HAP-1 (cell line): ENCODE results near the gene MBOAT2.
"Not testable (repeated sequence)": the region's sequence is repeated elsewhere in the genome, so short reads cannot be mapped to it uniquely, and the experiment has no call there.

Source experiments
- DNase-seq, 2 experiments: peaks; one replicate each; pipeline ENCODE4 v3.0.0-alpha.2; 2016 to 2020; ENCODE audit warnings: low spot score in 2 of 2
- H3K27me3 ChIP-seq: fragments of 250-450 bp; sonication (Bioruptor Pico); 2 replicates; pipeline ENCODE4 v1.5.1; 2020; ENCODE audit warnings: low read depth, mild to moderate bottlenecking, moderate library complexity
- H3K36me3 ChIP-seq: fragments of 250-450 bp; sonication (Bioruptor Pico); replicated peaks from 2 replicates; pipeline ENCODE4 v1.5.1; 2020; ENCODE audit warnings: mild to moderate bottlenecking
- H3K4me1 ChIP-seq: fragments of 250-450 bp; sonication (Bioruptor Pico); 2 replicates; pipeline ENCODE4 v1.5.1; 2020; ENCODE audit warnings: mild to moderate bottlenecking
- H3K4me3 ChIP-seq: fragments of 250-450 bp; sonication (Bioruptor Pico); 2 replicates; pipeline ENCODE4 v1.5.1; 2020; ENCODE audit warnings: mild to moderate bottlenecking, moderate library complexity
- H3K9me3 ChIP-seq: fragments of 250-450 bp; sonication (Bioruptor Pico); 2 replicates; pipeline ENCODE4 v1.5.1; 2020; ENCODE audit warnings: mild to moderate bottlenecking, moderate library complexity
- in situ Hi-C: fragments of 300-500 bp; cut with MboI; formaldehyde crosslinking; loops from 3 replicates; pipeline ENCODE4 v1.14.3; 2020; ENCODE audit warnings: low sequenced_read_pairs, inconsistent platforms, mixed read lengths

Gene MBOAT2

GRCh38 chr2:8976442-8977259, 26.8 kb downstream of the MBOAT2 start:
- no peak for DNase-seq
- H3K4me1 ChIP-seq = no peaks in the 10 kb centered on the region
- H3K9me3 ChIP-seq = no peaks in the 10 kb centered on the region
- no peak overlapping the region for H3K4me3 ChIP-seq
- H3K36me3 ChIP-seq = no peaks in the 10 kb centered on the region
- H3K27me3 ChIP-seq = no peaks in the 10 kb centered on the region
- in situ Hi-C loops = no loop called here

- in situ Hi-C loops = no loop called here
- no peak for DNase-seq
- H3K36me3 ChIP-seq = no peaks in the 10 kb centered on the region
- no peaks in the 10 kb centered on the region for H3K4me1 ChIP-seq
- no peaks in the 10 kb centered on the region for H3K9me3 ChIP-seq
- H3K4me3 ChIP-seq = no peak overlapping the region
- H3K27me3 ChIP-seq = no peaks in the 10 kb centered on the region
Observed at GRCh38 chr2:8974016-8974415, 29.5 kb downstream of the MBOAT2 start.

- H3K36me3 ChIP-seq, DNase-seq, H3K4me3 ChIP-seq, H3K4me1 ChIP-seq, H3K27me3 ChIP-seq, in situ Hi-C loops, H3K9me3 ChIP-seq: not testable (repeated sequence)
Observed at GRCh38 chr2:8973017-8973416, 30.5 kb downstream of the MBOAT2 start.

- DNase-seq, H3K36me3 ChIP-seq, H3K4me3 ChIP-seq, H3K27me3 ChIP-seq, H3K4me1 ChIP-seq, in situ Hi-C loops, H3K9me3 ChIP-seq: not testable (repeated sequence)
Observed at GRCh38 chr2:8972535-8972934, 30.9 kb downstream of the MBOAT2 start.

GRCh38 chr2:8969348-8969747, 34.1 kb downstream of the MBOAT2 start:
- H3K4me1 ChIP-seq, H3K36me3 ChIP-seq, H3K9me3 ChIP-seq, in situ Hi-C loops, H3K4me3 ChIP-seq, DNase-seq, H3K27me3 ChIP-seq: not testable (repeated sequence)

GRCh38 chr2:8966123-8966908, 37.2 kb downstream of the MBOAT2 start:
- in situ Hi-C loops = no loop called here
- Histone ChIP-seq H3K4me3 (no peak overlapping the region), H3K9me3 (no peaks in the 10 kb centered on the region)

GRCh38 chr2:8965216-8965969, 38.1 kb downstream of the MBOAT2 start:
- Histone ChIP-seq H3K4me3 (no peak overlapping the region), H3K9me3 (no peaks in the 10 kb centered on the region), H3K27me3 (no peaks in the 10 kb centered on the region), H3K36me3 (no peaks in the 10 kb centered on the region), H3K4me1 (no peaks in the 10 kb centered on the region)
- no peak for DNase-seq
- in situ Hi-C loops = no loop called here

More at GRCh38 chr2:8966123-8966908, 37.2 kb downstream of the MBOAT2 start:
- Histone ChIP-seq H3K27me3 (no peaks in the 10 kb centered on the region), H3K4me1 (no peaks in the 10 kb centered on the region), H3K36me3 (no peaks in the 10 kb centered on the region)
- no peak for DNase-seq

GRCh38 chr2:8962890-8963289, 40.6 kb downstream of the MBOAT2 start:
- no peaks in the 10 kb centered on the region for H3K4me1 ChIP-seq
- no peak overlapping the region for H3K4me3 ChIP-seq
- H3K9me3 ChIP-seq = no peaks in the 10 kb centered on the region
- in situ Hi-C loops = no loop called here
- DNase-seq = no peak
- no peaks in the 10 kb centered on the region for H3K36me3 ChIP-seq
- no peaks in the 10 kb centered on the region for H3K27me3 ChIP-seq

GRCh38 chr2:8957628-8958027, 45.9 kb downstream of the MBOAT2 start:
- Histone ChIP-seq H3K4me3 (no peak overlapping the region), H3K36me3 (no peaks in the 10 kb centered on the region), H3K9me3 (no peaks in the 10 kb centered on the region), H3K27me3 (no peaks in the 10 kb centered on the region), H3K4me1 (no peaks in the 10 kb centered on the region)
- in situ Hi-C loops = no loop called here
- DNase-seq = no peak

GRCh38 chr2:8956774-8957173, 46.7 kb downstream of the MBOAT2 start:
- no peak for DNase-seq
- H3K36me3 ChIP-seq = no peaks in the 10 kb centered on the region
- no peaks in the 10 kb centered on the region for H3K4me1 ChIP-seq
- in situ Hi-C loops = no loop called here
- H3K27me3 ChIP-seq = no peaks in the 10 kb centered on the region
- no peak overlapping the region for H3K4me3 ChIP-seq
- H3K9me3 ChIP-seq = no peaks in the 10 kb centered on the region

GRCh38 chr2:8954990-8955389, 48.5 kb downstream of the MBOAT2 start:
- H3K27me3 ChIP-seq = no peaks in the 10 kb centered on the region
- no peaks in the 10 kb centered on the region for H3K4me1 ChIP-seq
- no peaks in the 10 kb centered on the region for H3K36me3 ChIP-seq
- H3K9me3 ChIP-seq = no peaks in the 10 kb centered on the region
- H3K4me3 ChIP-seq = no peak overlapping the region
- in situ Hi-C loops = no loop called here
- no peak for DNase-seq

GRCh38 chr2:8953525-8953924, 50.0 kb downstream of the MBOAT2 start:
- DNase-seq = no peak
- in situ Hi-C loops = no loop called here
- Histone ChIP-seq H3K4me3 (no peak overlapping the region), H3K4me1 (no peaks in the 10 kb centered on the region), H3K36me3 (no peaks in the 10 kb centered on the region), H3K9me3 (no peaks in the 10 kb centered on the region), H3K27me3 (no peaks in the 10 kb centered on the region)

GRCh38 chr2:8939486-8940114, 63.9 kb downstream of the MBOAT2 start:
- Histone ChIP-seq H3K27me3 (no peaks in the 10 kb centered on the region), H3K4me3 (no peak overlapping the region), H3K9me3 (no peaks in the 10 kb centered on the region), H3K36me3 (no peaks in the 10 kb centered on the region), H3K4me1 (no peaks in the 10 kb centered on the region)
- in situ Hi-C loops = no loop called here
- no peak for DNase-seq
